CD14-positive monocyte (primary cell): ENCODE measurements around the gene ERI2. TPM values are rescaled to one million over a fixed set of nuclear protein-coding genes. Genes with fewer than 3 reads are reported as not detected.

Experiments used
- DNase-seq, 3 donors: peaks; one replicate each; pipeline ENCODE4 v3.0.0-alpha.2; 2011 to 2022
- H2AFZ ChIP-seq: 2 replicates; pipeline ENCODE4 v1.6.0; 2012; ENCODE audit warnings: mild to moderate bottlenecking, low read depth, low read length, inconsistent platforms; ENCODE audit not compliant: insufficient read depth, poor library complexity, severe bottlenecking
- H3K27ac ChIP-seq, 2 donors: 1 replicate in 1 of 2; 2 replicates in 1 of 2; pipeline ENCODE4 v1.5.1; 2012 to 2013; ENCODE audit warnings: low read length in 2 of 2, control low read depth in 1 of 2, inconsistent platforms in 1 of 2, low read depth in 1 of 2, mild to moderate bottlenecking in 1 of 2
- H3K27me3 ChIP-seq, 2 donors: one replicate each; pipeline versions ENCODE4 v1.6.0 to v1.6.1; 2011 to 2013; ENCODE audit warnings: low read length in 2 of 2; ENCODE audit not compliant: control insufficient read depth in 2 of 2, insufficient read depth in 2 of 2
- H3K36me3 ChIP-seq, 2 donors: replicated peaks in 1 of 2; 1 replicate in 1 of 2; 2 replicates in 1 of 2; pipeline versions ENCODE4 v1.5.1 to v1.6.1; 2012 to 2013; ENCODE audit warnings: low read length in 2 of 2, control low read depth in 1 of 2, inconsistent platforms in 1 of 2, mild to moderate bottlenecking in 1 of 2; ENCODE audit not compliant: insufficient read depth in 2 of 2, control insufficient read depth in 1 of 2
- H3K4me1 ChIP-seq, 2 donors: 1 replicate in 1 of 2; 2 replicates in 1 of 2; pipeline versions ENCODE4 v1.5.1 to v1.6.1; 2012 to 2013; ENCODE audit warnings: low read length in 2 of 2, control low read depth in 1 of 2, inconsistent platforms in 1 of 2, mild to moderate bottlenecking in 1 of 2, moderate library complexity in 1 of 2; ENCODE audit not compliant: insufficient read depth in 2 of 2, control insufficient read depth in 1 of 2
- H3K4me2 ChIP-seq: replicated peaks from 2 replicates; pipeline ENCODE3; 2012; ENCODE audit warnings: low read length, moderate library complexity, mild to moderate bottlenecking; ENCODE audit not compliant: poor library complexity, severe bottlenecking; ENCODE audit errors: extremely low read depth
- H3K4me3 ChIP-seq, 3 experiments: fragments of 200-600 bp in 1 of 3; sonication (generic) in 1 of 3; replicated peaks in 1 of 3; 1 replicate in 2 of 3; 2 replicates in 1 of 3; pipeline ENCODE4 v1.5.1; 2011 to 2013; ENCODE audit warnings: low read length in 3 of 3, mild to moderate bottlenecking in 3 of 3, control low read depth in 2 of 3, low read depth in 2 of 3, inconsistent platforms in 1 of 3, moderate library complexity in 1 of 3
- H3K79me2 ChIP-seq: 2 replicates; pipeline ENCODE4 v1.6.0; 2012; ENCODE audit warnings: mild to moderate bottlenecking, control low read depth, inconsistent platforms, low read length, moderate library complexity; ENCODE audit not compliant: insufficient read depth
- H3K9ac ChIP-seq: 2 replicates; pipeline ENCODE4 v1.6.0; 2017; ENCODE audit warnings: low read length, mild to moderate bottlenecking; ENCODE audit not compliant: insufficient read depth, poor library complexity, severe bottlenecking
- H3K9me3 ChIP-seq, 2 donors: replicated peaks in 1 of 2; 1 replicate in 1 of 2; 2 replicates in 1 of 2; pipeline versions ENCODE4 v1.5.1 to v1.6.1; 2012 to 2013; ENCODE audit warnings: low read length in 2 of 2, control low read depth in 1 of 2; ENCODE audit not compliant: control insufficient read depth in 1 of 2, insufficient read depth in 1 of 2
- H4K20me1 ChIP-seq: 2 replicates; pipeline ENCODE4 v1.6.0; 2012; ENCODE audit warnings: mild to moderate bottlenecking, low read length, control low read depth, moderate library complexity; ENCODE audit not compliant: insufficient read depth
- H3K27ac Mint-ChIP-seq, 7 donors: one replicate each; pipeline ENCODE4 v1.8.0; 2020; ENCODE audit warnings: mild to moderate bottlenecking in 7 of 7, mixed read lengths in 7 of 7, moderate library complexity in 6 of 7, inconsistent platforms in 2 of 7
- H3K27me3 Mint-ChIP-seq, 3 donors: one replicate each; pipeline ENCODE4 v1.8.0; 2021 to 2022; ENCODE audit warnings: low read depth in 3 of 3, mild to moderate bottlenecking in 3 of 3, mixed read lengths in 3 of 3, moderate library complexity in 3 of 3, inconsistent platforms in 1 of 3
- H3K36me3 Mint-ChIP-seq, 2 donors: one replicate each; pipeline ENCODE4 v1.8.0; 2020; ENCODE audit warnings: mixed read lengths in 2 of 2, inconsistent platforms in 1 of 2, mild to moderate bottlenecking in 1 of 2
- H3K4me1 Mint-ChIP-seq: one replicate; pipeline ENCODE4 v1.8.0; 2020; ENCODE audit warnings: mild to moderate bottlenecking, mixed read lengths
- H3K4me3 Mint-ChIP-seq, 2 donors: one replicate each; pipeline ENCODE4 v1.8.0; 2020; ENCODE audit warnings: mild to moderate bottlenecking in 2 of 2, mixed read lengths in 2 of 2, moderate library complexity in 1 of 2
- H3K9me3 Mint-ChIP-seq, 7 donors: one replicate each; pipeline ENCODE4 v1.8.0; 2020 to 2022; ENCODE audit warnings: mixed read lengths in 7 of 7, mild to moderate bottlenecking in 6 of 7, moderate library complexity in 6 of 7, inconsistent platforms in 2 of 7
- WGBS: methylation state at CpG from one replicate; pipeline ENCODE4 v1.1.5; 2013; ENCODE audit warnings: missing lambda C conversion rate; ENCODE audit not compliant: insufficient coverage; 5-methylcytosine and 5-hydroxymethylcytosine counted together
- intact Hi-C, 2 donors: fragments of 100-400 bp; cut with micrococcal nuclease; formaldehyde crosslinking; loops; one replicate each; pipeline versions ENCODE4 v1.15.0 to v1.15.1; 2023
- polyA plus RNA-seq, 3 donors: library from polyadenylated mRNA; depleted of rRNA in 1 of 3; unstranded in 2 of 3; stranded (reverse) in 1 of 3; fragments of 300-500 nt in 2 of 3; fragments of >200 nt in 1 of 3; fragmentation: Illumina TruSeq in 2 of 3; gene quantifications; 1 replicate in 2 of 3; 2 replicates in 1 of 3; pipeline ENCODE4 v1.2.3, GENCODE V29; 2012 to 2021
- TF ChIP-seq, protein P1 (sequence below): fragments of 200-600 bp; IDR thresholded peaks from one replicate; pipeline ENCODE4 v1.8.0; 2022; ENCODE audit warnings: antibody characterized with exemption, mild to moderate bottlenecking

Gene ERI2
- polyA plus RNA-seq, 3 donors = 4.0 to 10.5 (median 10.4) TPM

GRCh38 chr16:20798364-20798763 is 7.9 kb downstream of the ERI2 start:
- WGBS = 14% methylated on average over 1 of the region's 2 CpGs
- no peak overlapping the region for H3K27ac Mint-ChIP-seq

GRCh38 chr16:20791923-20792612 is 14.2 kb downstream of the ERI2 start:
- H2AFZ ChIP-seq = no peak overlapping the region
- no peaks in the 10 kb centered on the region for H3K4me1 Mint-ChIP-seq
- H3K36me3 Mint-ChIP-seq = peaks cover 14 to 21% of the 10 kb centered on the region in 2 donors
- TF ChIP-seq, protein P1, sequence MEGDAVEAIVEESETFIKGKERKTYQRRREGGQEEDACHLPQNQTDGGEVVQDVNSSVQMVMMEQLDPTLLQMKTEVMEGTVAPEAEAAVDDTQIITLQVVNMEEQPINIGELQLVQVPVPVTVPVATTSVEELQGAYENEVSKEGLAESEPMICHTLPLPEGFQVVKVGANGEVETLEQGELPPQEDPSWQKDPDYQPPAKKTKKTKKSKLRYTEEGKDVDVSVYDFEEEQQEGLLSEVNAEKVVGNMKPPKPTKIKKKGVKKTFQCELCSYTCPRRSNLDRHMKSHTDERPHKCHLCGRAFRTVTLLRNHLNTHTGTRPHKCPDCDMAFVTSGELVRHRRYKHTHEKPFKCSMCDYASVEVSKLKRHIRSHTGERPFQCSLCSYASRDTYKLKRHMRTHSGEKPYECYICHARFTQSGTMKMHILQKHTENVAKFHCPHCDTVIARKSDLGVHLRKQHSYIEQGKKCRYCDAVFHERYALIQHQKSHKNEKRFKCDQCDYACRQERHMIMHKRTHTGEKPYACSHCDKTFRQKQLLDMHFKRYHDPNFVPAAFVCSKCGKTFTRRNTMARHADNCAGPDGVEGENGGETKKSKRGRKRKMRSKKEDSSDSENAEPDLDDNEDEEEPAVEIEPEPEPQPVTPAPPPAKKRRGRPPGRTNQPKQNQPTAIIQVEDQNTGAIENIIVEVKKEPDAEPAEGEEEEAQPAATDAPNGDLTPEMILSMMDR = no peak
- H3K27me3 ChIP-seq = no peaks in the 10 kb centered on the region
- H3K79me2 ChIP-seq = no peaks in the 10 kb centered on the region
- H3K9ac ChIP-seq = no peak overlapping the region
- intact Hi-C loops = no loop called here
- no peaks in the 10 kb centered on the region for H4K20me1 ChIP-seq
- no peak overlapping the region for H3K4me3 Mint-ChIP-seq
- no peak overlapping the region for H3K4me2 ChIP-seq
- no peaks in the 10 kb centered on the region for H3K27me3 Mint-ChIP-seq
- peaks cover 12 to 25% of the 10 kb centered on the region in 2 donors for H3K36me3 ChIP-seq
- peak overlapping the region in 1 of 7 donors; percentile 27 for H3K27ac Mint-ChIP-seq
- H3K9me3 ChIP-seq = no peaks in the 10 kb centered on the region
- H3K4me3 ChIP-seq = no peak overlapping the region
- H3K27ac ChIP-seq = no peak overlapping the region
- DNase-seq = no peak
- H3K4me1 ChIP-seq = no peaks in the 10 kb centered on the region
- WGBS = 92% methylated on average over 3 of the region's 5 CpGs
- no peaks in the 10 kb centered on the region for H3K9me3 Mint-ChIP-seq

More at GRCh38 chr16:20798364-20798763, 7.9 kb downstream of the ERI2 start:
- intact Hi-C loops = no loop called here
- peaks cover 2% of the 10 kb centered on the region for H3K79me2 ChIP-seq
- no peak overlapping the region for H3K4me3 Mint-ChIP-seq
- H3K4me3 ChIP-seq = no peak overlapping the region
- no peaks in the 10 kb centered on the region for H3K9me3 Mint-ChIP-seq
- no peaks in the 10 kb centered on the region for H3K9me3 ChIP-seq
- H3K36me3 ChIP-seq = peaks cover 42 to 74% of the 10 kb centered on the region in 2 donors
- no peaks in the 10 kb centered on the region for H3K4me1 Mint-ChIP-seq
- H4K20me1 ChIP-seq = no peaks in the 10 kb centered on the region
- no peak overlapping the region for H3K9ac ChIP-seq
- H2AFZ ChIP-seq = no peak overlapping the region
- H3K36me3 Mint-ChIP-seq = peaks cover 32 to 35% of the 10 kb centered on the region in 2 donors
- H3K4me1 ChIP-seq = no peaks in the 10 kb centered on the region
- no peaks in the 10 kb centered on the region for H3K27me3 Mint-ChIP-seq
- no peak overlapping the region for H3K4me2 ChIP-seq
- H3K27me3 ChIP-seq = no peaks in the 10 kb centered on the region
- TF ChIP-seq, protein P1 = no peak
- no peak overlapping the region for H3K27ac ChIP-seq
- DNase-seq = no peak
